ENCODE measurements around the gene CACNA1A. TPM values are rescaled to one million over a fixed set of nuclear protein-coding genes. Genes with fewer than 3 reads are reported as not detected.
"Not testable (repeated sequence)": the region's sequence is repeated elsewhere in the genome, so short reads cannot be mapped to it uniquely, and the experiment has no call there.

Gene CACNA1A
- polyA plus RNA-seq, 3 donors: 0.08 to 0.09 TPM; not detected in 1

- H3K27ac ChIP-seq (ENCODE audit: low read depth in 1 of 2, low read length in 2 of 2): peak overlapping the region; percentile 39 to 79
- H3K36me3 Mint-ChIP-seq: no peaks in the 10 kb centered on the region
- H3K4me1 Mint-ChIP-seq: peaks cover 17% of the 10 kb centered on the region
- H3K4me1 ChIP-seq (ENCODE audit: control insufficient read depth in 1 of 2, insufficient read depth in 2 of 2, low read length in 2 of 2): peaks cover 18 to 22% of the 10 kb centered on the region in 2 donors
- H3K9me3 Mint-ChIP-seq: peaks cover 0 to 9% (median 7%) of the 10 kb centered on the region in 7 donors
- H3K79me2 ChIP-seq (ENCODE audit: insufficient read depth, low read length): no peaks in the 10 kb centered on the region
- no peak for TF ChIP-seq CTCF (IDR thresholded peaks at IDR 0.05)
- no peaks in the 10 kb centered on the region for H4K20me1 ChIP-seq (ENCODE audit: insufficient read depth, low read length)
- peak overlapping the region in 1 of 2 donors; percentile 44 for H3K4me3 Mint-ChIP-seq
- no peak overlapping the region for H2AFZ ChIP-seq (ENCODE audit: insufficient read depth, low read depth, low read length, poor library complexity, severe bottlenecking)
- no peaks in the 10 kb centered on the region for H3K36me3 ChIP-seq (replicated peaks in 1 of 2; ENCODE audit: control insufficient read depth in 1 of 2, insufficient read depth in 2 of 2, low read length in 2 of 2)
- peak; percentile 80 to 91 (median 88) for DNase-seq
- peak overlapping the region in 1 of 3 experiments; percentile 21 for H3K4me3 ChIP-seq (replicated peaks in 1 of 3; ENCODE audit: low read depth in 2 of 3, low read length in 3 of 3)
- peak overlapping the region; percentile 22 for H3K4me2 ChIP-seq (replicated peaks; ENCODE audit: extremely low read depth, low read length, poor library complexity, severe bottlenecking)
- WGBS (ENCODE audit: insufficient coverage): 20% methylated on average over 2 of the region's 9 CpGs
- peaks cover 0 to 2% of the 10 kb centered on the region in 2 donors for H3K27me3 ChIP-seq (ENCODE audit: control insufficient read depth in 2 of 2, insufficient read depth in 2 of 2, low read length in 2 of 2)
- H3K27me3 Mint-ChIP-seq (ENCODE audit: low read depth in 3 of 3): peaks cover 3 to 20% (median 9%) of the 10 kb centered on the region in 3 donors
- H3K9me3 ChIP-seq (replicated peaks in 1 of 2; ENCODE audit: control insufficient read depth in 1 of 2, insufficient read depth in 1 of 2, low read length in 2 of 2): peaks cover 0 to 6% of the 10 kb centered on the region in 2 donors
- intact Hi-C loops (cut with micrococcal nuclease): loop anchor here (5.0 to 10.0 kb wide), 3 partner anchors 54 to 286 kb away; no protein-coding TSS in a partner anchor
- H3K9ac ChIP-seq (ENCODE audit: insufficient read depth, low read length, poor library complexity, severe bottlenecking): no peak overlapping the region
- peak overlapping the region; percentile 81 to 96 (median 93) for H3K27ac Mint-ChIP-seq
Measured at GRCh38 chr19:13260883-13261653, 245.2 kb downstream of the CACNA1A start.

DNA sequence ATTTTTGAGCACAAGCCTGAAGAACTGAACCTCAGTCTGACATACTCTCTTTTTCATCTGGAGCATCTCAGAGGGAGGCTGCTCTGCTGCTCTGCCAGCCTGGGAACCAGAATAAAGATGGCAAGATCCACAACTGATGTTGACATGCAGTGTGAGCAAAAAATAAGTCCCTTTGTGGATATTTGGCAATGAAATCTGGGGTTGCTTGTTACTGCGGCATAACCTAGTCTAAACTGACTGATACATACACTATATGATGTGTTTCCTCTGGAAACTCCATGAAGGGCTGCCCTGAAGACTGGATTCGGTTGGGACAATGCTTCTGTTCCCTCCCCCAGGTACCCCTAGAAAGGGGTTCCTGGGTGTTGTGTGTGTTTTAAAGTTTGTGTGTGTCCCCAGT lies 249.4 kb downstream of the CACNA1A start:
- H3K27ac ChIP-seq (ENCODE audit: low read depth in 1 of 2, low read length in 2 of 2): no peak overlapping the region
- no peaks in the 10 kb centered on the region for H3K36me3 ChIP-seq (replicated peaks in 1 of 2; ENCODE audit: control insufficient read depth in 1 of 2, insufficient read depth in 2 of 2, low read length in 2 of 2)
- H4K20me1 ChIP-seq (ENCODE audit: insufficient read depth, low read length): no peaks in the 10 kb centered on the region
- TF ChIP-seq CTCF (IDR thresholded peaks at IDR 0.05): no peak
- H3K9ac ChIP-seq (ENCODE audit: insufficient read depth, low read length, poor library complexity, severe bottlenecking): no peak overlapping the region
- H3K79me2 ChIP-seq (ENCODE audit: insufficient read depth, low read length): no peaks in the 10 kb centered on the region
- no peak overlapping the region for H2AFZ ChIP-seq (ENCODE audit: insufficient read depth, low read depth, low read length, poor library complexity, severe bottlenecking)
- H3K27me3 Mint-ChIP-seq (ENCODE audit: low read depth in 3 of 3): peaks cover 6 to 26% (median 13%) of the 10 kb centered on the region in 3 donors
- no peak for DNase-seq
- peaks cover 15 to 16% of the 10 kb centered on the region in 2 donors for H3K4me1 ChIP-seq (ENCODE audit: control insufficient read depth in 1 of 2, insufficient read depth in 2 of 2, low read length in 2 of 2)
- H3K4me3 Mint-ChIP-seq: no peak overlapping the region
- no CpG with 5 or more reads among the region's 2 CpGs for WGBS (ENCODE audit: insufficient coverage)
- H3K27ac Mint-ChIP-seq: peak overlapping the region in 1 of 7 donors; percentile 72
- no peak overlapping the region for H3K4me2 ChIP-seq (replicated peaks; ENCODE audit: extremely low read depth, low read length, poor library complexity, severe bottlenecking)
- H3K4me1 Mint-ChIP-seq: peaks cover 14% of the 10 kb centered on the region
- intact Hi-C loops (cut with micrococcal nuclease): no loop called here
- H3K9me3 ChIP-seq (replicated peaks in 1 of 2; ENCODE audit: control insufficient read depth in 1 of 2, insufficient read depth in 1 of 2, low read length in 2 of 2): peaks cover 0 to 6% of the 10 kb centered on the region in 2 donors
- peaks cover 3 to 13% (median 7%) of the 10 kb centered on the region in 7 donors for H3K9me3 Mint-ChIP-seq
- no peak overlapping the region for H3K4me3 ChIP-seq (replicated peaks in 1 of 3; ENCODE audit: low read depth in 2 of 3, low read length in 3 of 3)
- H3K36me3 Mint-ChIP-seq: no peaks in the 10 kb centered on the region
- peaks cover 0 to 2% of the 10 kb centered on the region in 2 donors for H3K27me3 ChIP-seq (ENCODE audit: control insufficient read depth in 2 of 2, insufficient read depth in 2 of 2, low read length in 2 of 2)

DNA sequence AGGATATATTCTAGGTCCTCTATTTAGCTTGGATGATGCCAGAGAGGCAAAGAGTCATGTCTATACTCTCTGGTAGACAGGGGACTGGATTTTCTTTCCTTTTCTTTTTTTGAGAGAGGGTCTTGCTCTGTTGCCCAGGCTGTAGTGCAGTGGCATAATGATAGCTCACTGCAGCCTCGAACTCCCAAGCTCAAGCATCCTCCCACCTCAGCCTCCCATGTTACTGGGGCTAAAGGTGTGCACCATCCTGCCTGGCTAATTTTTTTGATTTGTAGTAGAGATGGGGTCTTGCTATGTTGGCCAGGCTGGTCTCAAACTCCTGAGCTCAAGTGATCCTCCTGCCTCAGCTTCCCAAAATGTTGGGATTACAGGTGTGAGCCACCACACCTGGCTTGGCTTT lies 249.9 kb downstream of the CACNA1A start:
- H3K27ac ChIP-seq (ENCODE audit: low read depth in 1 of 2, low read length in 2 of 2); H3K4me3 ChIP-seq (replicated peaks in 1 of 3; ENCODE audit: low read depth in 2 of 3, low read length in 3 of 3); H3K27ac Mint-ChIP-seq; H2AFZ ChIP-seq (ENCODE audit: insufficient read depth, low read depth, low read length, poor library complexity, severe bottlenecking); H3K36me3 ChIP-seq (replicated peaks in 1 of 2; ENCODE audit: control insufficient read depth in 1 of 2, insufficient read depth in 2 of 2, low read length in 2 of 2); H4K20me1 ChIP-seq (ENCODE audit: insufficient read depth, low read length); H3K36me3 Mint-ChIP-seq; intact Hi-C loops (cut with micrococcal nuclease); H3K4me1 Mint-ChIP-seq; H3K9ac ChIP-seq (ENCODE audit: insufficient read depth, low read length, poor library complexity, severe bottlenecking); H3K79me2 ChIP-seq (ENCODE audit: insufficient read depth, low read length); DNase-seq; H3K9me3 ChIP-seq (replicated peaks in 1 of 2; ENCODE audit: control insufficient read depth in 1 of 2, insufficient read depth in 1 of 2, low read length in 2 of 2); H3K4me3 Mint-ChIP-seq; H3K4me2 ChIP-seq (replicated peaks; ENCODE audit: extremely low read depth, low read length, poor library complexity, severe bottlenecking); H3K27me3 ChIP-seq (ENCODE audit: control insufficient read depth in 2 of 2, insufficient read depth in 2 of 2, low read length in 2 of 2): not testable (repeated sequence)
- Mint-ChIP-seq H3K27me3 (ENCODE audit: low read depth in 3 of 3) (peaks cover 6 to 26% (median 14%) of the 10 kb centered on the region in 3 donors), H3K9me3 (peaks cover 3 to 13% (median 7%) of the 10 kb centered on the region in 7 donors)
- WGBS (ENCODE audit: insufficient coverage): no CpG with 5 or more reads among the region's 1 CpG
- H3K4me1 ChIP-seq (ENCODE audit: control insufficient read depth in 1 of 2, insufficient read depth in 2 of 2, low read length in 2 of 2): peaks cover 10 to 11% of the 10 kb centered on the region in 2 donors

Measured in CD14-positive monocyte (primary cell).